ENCODE measurements around the gene PSME4.

The PSME4 gene

DNA sequence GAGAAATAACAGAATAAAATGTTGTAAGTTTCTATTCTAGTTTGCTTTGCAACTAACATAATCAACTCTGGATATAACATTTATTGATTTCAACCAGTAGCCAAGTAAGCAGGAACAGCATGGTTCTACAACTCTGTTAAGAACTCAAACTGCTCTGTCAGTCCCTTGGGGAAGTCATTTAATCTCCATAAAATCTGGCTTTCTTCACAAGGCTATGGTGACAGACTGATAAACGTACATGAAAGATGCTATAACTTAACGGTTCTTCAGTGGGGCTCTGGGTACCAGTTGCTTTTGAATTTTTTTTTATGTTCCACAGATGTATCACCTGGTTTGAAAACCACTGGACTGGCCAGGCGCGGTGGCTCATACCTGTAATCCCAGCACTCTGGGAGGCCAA lies 10.3 kb downstream of the PSME4 start:
- no peaks in the 10 kb centered on the region for H3K9me3 ChIP-seq (ENCODE audit: insufficient read depth, low read depth, low read length)
- H2AK5ac ChIP-seq (ENCODE audit: low read length), result no peak overlapping the region
- no peak overlapping the region for H3K14ac ChIP-seq (ENCODE audit: low read length)
- peaks cover 5% of the 10 kb centered on the region for H3K79me1 ChIP-seq (ENCODE audit: low read length)
- H2BK12ac ChIP-seq (ENCODE audit: low read length), result no peak overlapping the region
- no peak overlapping the region for H3K27ac ChIP-seq (ENCODE audit: low read depth, low read length)
- no peak overlapping the region for H2BK5ac ChIP-seq (ENCODE audit: low read depth, low read length, poor library complexity)
- no peak overlapping the region for H3K18ac ChIP-seq (ENCODE audit: low read length)
- H3K79me2 ChIP-seq (ENCODE audit: control insufficient read depth, insufficient read depth, low read length, poor library complexity), result peaks cover 25% of the 10 kb centered on the region
- H2AFZ ChIP-seq (ENCODE audit: insufficient read depth, low read length, poor library complexity), result no peak overlapping the region
- H3K4ac ChIP-seq (ENCODE audit: low read depth, low read length), result peak overlapping the region; percentile 67
- H3K23ac ChIP-seq (ENCODE audit: low read length), result no peak overlapping the region
- peaks cover 4 to 8% of the 10 kb centered on the region in 2 experiments for H3K4me1 ChIP-seq (ENCODE audit: control insufficient read depth in 1 of 2, insufficient read depth in 2 of 2, low read length in 2 of 2)
- WGBS (ENCODE audit: extremely low coverage, insufficient coverage, insufficient read length), result no CpG with 5 or more reads among the region's 4 CpGs
- H3K4me3 ChIP-seq (ENCODE audit: low read depth, low read length), result no peak overlapping the region
- no peaks in the 10 kb centered on the region for H3K27me3 ChIP-seq (ENCODE audit: insufficient read depth, low read length)
- H3K9ac ChIP-seq (ENCODE audit: low read length), result no peak overlapping the region
- no peak overlapping the region for H4K91ac ChIP-seq (ENCODE audit: low read depth, low read length)
- H3K36me3 ChIP-seq (ENCODE audit: control insufficient read depth in 1 of 2, insufficient read depth in 2 of 2, low read length in 2 of 2), result peaks cover 0 to 3% of the 10 kb centered on the region in 2 experiments
- no peak overlapping the region for H4K8ac ChIP-seq (ENCODE audit: low read depth, low read length)
- no peak overlapping the region for H4K12ac ChIP-seq (ENCODE audit: low read depth, low read length)
- no peak overlapping the region for H2BK120ac ChIP-seq (ENCODE audit: insufficient read depth, low read length, poor library complexity)
- no peak overlapping the region for H3K4me2 ChIP-seq (ENCODE audit: low read length)
- DNase-seq, result no peak

DNA sequence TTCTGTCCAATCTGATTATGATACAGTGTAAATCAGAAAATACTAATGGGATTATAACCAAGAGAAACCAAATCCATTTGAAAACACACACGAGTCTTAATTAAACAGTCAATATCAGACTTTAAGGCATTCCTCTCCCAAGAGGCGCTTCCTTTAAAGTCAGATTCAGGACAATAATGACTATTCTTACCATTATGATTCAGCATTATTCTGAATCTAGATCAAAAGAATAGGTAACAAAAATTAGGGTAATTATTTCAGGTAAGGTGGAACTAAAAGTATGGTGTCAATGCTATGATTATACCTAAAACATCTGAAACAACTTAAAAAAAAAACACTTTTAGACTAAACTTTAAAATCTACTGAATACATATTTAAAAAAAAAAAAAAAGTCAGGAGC lies 12.3 kb downstream of the PSME4 start:
- Histone ChIP-seq H3K4me1 (ENCODE audit: control insufficient read depth in 1 of 2, insufficient read depth in 2 of 2, low read length in 2 of 2) (peaks cover 4 to 8% of the 10 kb centered on the region in 2 experiments), H3K23ac (ENCODE audit: low read length) (no peak overlapping the region), H2AK5ac (ENCODE audit: low read length) (no peak overlapping the region), H3K9ac (ENCODE audit: low read length) (no peak overlapping the region), H3K27ac (ENCODE audit: low read depth, low read length) (no peak overlapping the region), H3K79me2 (ENCODE audit: control insufficient read depth, insufficient read depth, low read length, poor library complexity) (peaks cover 21% of the 10 kb centered on the region), H2BK5ac (ENCODE audit: low read depth, low read length, poor library complexity) (no peak overlapping the region), H3K27me3 (ENCODE audit: insufficient read depth, low read length) (no peaks in the 10 kb centered on the region), H2BK12ac (ENCODE audit: low read length) (no peak overlapping the region), H3K18ac (ENCODE audit: low read length) (no peak overlapping the region), H2AFZ (ENCODE audit: insufficient read depth, low read length, poor library complexity) (no peak overlapping the region), H3K4me2 (ENCODE audit: low read length) (no peak overlapping the region), H3K14ac (ENCODE audit: low read length) (no peak overlapping the region), H3K4me3 (ENCODE audit: low read depth, low read length) (no peak overlapping the region), H4K91ac (ENCODE audit: low read depth, low read length) (no peak overlapping the region), H3K36me3 (ENCODE audit: control insufficient read depth in 1 of 2, insufficient read depth in 2 of 2, low read length in 2 of 2) (peaks cover 0 to 3% of the 10 kb centered on the region in 2 experiments), H4K8ac (ENCODE audit: low read depth, low read length) (no peak overlapping the region), H3K4ac (ENCODE audit: low read depth, low read length) (no peak overlapping the region), H2BK120ac (ENCODE audit: insufficient read depth, low read length, poor library complexity) (no peak overlapping the region), H4K12ac (ENCODE audit: low read depth, low read length) (no peak overlapping the region), H3K9me3 (ENCODE audit: insufficient read depth, low read depth, low read length) (no peaks in the 10 kb centered on the region), H3K79me1 (ENCODE audit: low read length) (peaks cover 5% of the 10 kb centered on the region)
- no peak for DNase-seq
- WGBS (ENCODE audit: extremely low coverage, insufficient coverage, insufficient read length), result no CpG with 5 or more reads among the region's 2 CpGs

DNA sequence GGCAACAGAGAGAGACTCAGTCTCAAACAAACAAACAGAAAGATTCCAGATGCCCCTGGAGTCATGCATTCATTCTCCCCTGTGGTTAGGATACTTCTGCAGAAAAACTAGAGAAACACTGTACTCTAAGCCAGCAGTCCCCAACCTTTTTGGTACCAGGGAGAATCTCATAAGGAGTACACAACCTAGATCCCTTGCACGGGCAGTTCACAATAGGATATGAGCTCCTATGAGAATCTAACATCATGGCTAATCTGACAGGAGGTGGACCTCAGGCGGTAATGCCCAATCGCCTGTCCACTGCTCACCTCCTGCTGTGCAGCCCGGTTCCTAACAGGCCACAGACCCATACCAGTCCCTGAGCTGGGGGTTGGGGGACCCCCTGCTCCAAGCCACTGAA lies 18.3 kb downstream of the PSME4 start:
- Histone ChIP-seq H3K36me3 (ENCODE audit: control insufficient read depth in 1 of 2, insufficient read depth in 2 of 2, low read length in 2 of 2) (peaks cover 2 to 6% of the 10 kb centered on the region in 2 experiments), H2BK120ac (ENCODE audit: insufficient read depth, low read length, poor library complexity) (no peak overlapping the region), H2BK5ac (ENCODE audit: low read depth, low read length, poor library complexity) (no peak overlapping the region), H3K4me1 (ENCODE audit: control insufficient read depth in 1 of 2, insufficient read depth in 2 of 2, low read length in 2 of 2) (peaks cover 0 to 3% of the 10 kb centered on the region in 2 experiments), H2AK5ac (ENCODE audit: low read length) (no peak overlapping the region), H3K4ac (ENCODE audit: low read depth, low read length) (peak overlapping the region; percentile 9), H3K23ac (ENCODE audit: low read length) (no peak overlapping the region), H3K4me2 (ENCODE audit: low read length) (no peak overlapping the region), H3K9me3 (ENCODE audit: insufficient read depth, low read depth, low read length) (no peaks in the 10 kb centered on the region), H4K8ac (ENCODE audit: low read depth, low read length) (no peak overlapping the region), H3K4me3 (ENCODE audit: low read depth, low read length) (no peak overlapping the region), H3K27ac (ENCODE audit: low read depth, low read length) (no peak overlapping the region), H4K12ac (ENCODE audit: low read depth, low read length) (no peak overlapping the region), H4K91ac (ENCODE audit: low read depth, low read length) (no peak overlapping the region), H3K79me2 (ENCODE audit: control insufficient read depth, insufficient read depth, low read length, poor library complexity) (peaks cover 8% of the 10 kb centered on the region), H2BK12ac (ENCODE audit: low read length) (no peak overlapping the region), H3K27me3 (ENCODE audit: insufficient read depth, low read length) (no peaks in the 10 kb centered on the region), H2AFZ (ENCODE audit: insufficient read depth, low read length, poor library complexity) (no peak overlapping the region), H3K79me1 (ENCODE audit: low read length) (no peaks in the 10 kb centered on the region), H3K9ac (ENCODE audit: low read length) (no peak overlapping the region), H3K14ac (ENCODE audit: low read length) (no peak overlapping the region), H3K18ac (ENCODE audit: low read length) (no peak overlapping the region)
- no peak for DNase-seq
- WGBS (ENCODE audit: extremely low coverage, insufficient coverage, insufficient read length), result no CpG with 5 or more reads among the region's 4 CpGs

DNA sequence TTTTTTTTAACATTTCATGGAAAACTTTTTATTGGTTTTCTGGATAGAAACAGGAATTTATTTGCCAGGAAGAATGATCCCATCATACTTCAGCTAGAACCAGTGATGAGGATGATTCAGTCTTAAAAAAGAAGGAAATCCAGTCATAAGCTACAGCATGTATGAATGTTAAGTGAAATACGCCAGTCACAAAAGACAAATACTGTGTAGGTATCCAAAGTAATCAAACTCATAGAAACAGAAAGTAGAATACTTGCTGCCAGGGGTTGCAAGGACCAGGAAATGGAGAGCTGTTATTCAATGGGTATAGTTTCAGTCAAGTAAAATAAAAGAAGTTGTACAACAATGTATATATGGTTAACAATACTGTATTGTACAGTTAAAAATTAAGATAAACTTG lies 21.3 kb downstream of the PSME4 start:
- Histone ChIP-seq H3K9ac (ENCODE audit: low read length) (no peak overlapping the region), H3K4me3 (ENCODE audit: low read depth, low read length) (no peak overlapping the region), H2BK5ac (ENCODE audit: low read depth, low read length, poor library complexity) (no peak overlapping the region), H2BK120ac (ENCODE audit: insufficient read depth, low read length, poor library complexity) (no peak overlapping the region), H2AFZ (ENCODE audit: insufficient read depth, low read length, poor library complexity) (no peak overlapping the region), H4K12ac (ENCODE audit: low read depth, low read length) (no peak overlapping the region), H3K23ac (ENCODE audit: low read length) (no peak overlapping the region), H3K9me3 (ENCODE audit: insufficient read depth, low read depth, low read length) (no peaks in the 10 kb centered on the region), H3K18ac (ENCODE audit: low read length) (no peak overlapping the region), H3K36me3 (ENCODE audit: control insufficient read depth in 1 of 2, insufficient read depth in 2 of 2, low read length in 2 of 2) (peaks cover 6 to 9% of the 10 kb centered on the region in 2 experiments), H3K4me1 (ENCODE audit: control insufficient read depth in 1 of 2, insufficient read depth in 2 of 2, low read length in 2 of 2) (peaks cover 0 to 3% of the 10 kb centered on the region in 2 experiments), H4K8ac (ENCODE audit: low read depth, low read length) (no peak overlapping the region), H3K79me2 (ENCODE audit: control insufficient read depth, insufficient read depth, low read length, poor library complexity) (peaks cover 1% of the 10 kb centered on the region), H3K79me1 (ENCODE audit: low read length) (no peaks in the 10 kb centered on the region), H2AK5ac (ENCODE audit: low read length) (no peak overlapping the region), H3K4me2 (ENCODE audit: low read length) (no peak overlapping the region), H3K4ac (ENCODE audit: low read depth, low read length) (no peak overlapping the region), H2BK12ac (ENCODE audit: low read length) (no peak overlapping the region), H4K91ac (ENCODE audit: low read depth, low read length) (no peak overlapping the region), H3K27ac (ENCODE audit: low read depth, low read length) (no peak overlapping the region), H3K14ac (ENCODE audit: low read length) (no peak overlapping the region), H3K27me3 (ENCODE audit: insufficient read depth, low read length) (no peaks in the 10 kb centered on the region)
- WGBS (ENCODE audit: extremely low coverage, insufficient coverage, insufficient read length), result no CpG with 5 or more reads among the region's 1 CpG
- no peak for DNase-seq
